ENCODE results near the gene SGSM2. TPM values are rescaled to one million over a fixed set of nuclear protein-coding genes. Genes with fewer than 3 reads are reported as not detected.

Gene SGSM2
- total and polyA plus RNA-seq, 4 donors: 24.9 to 173 (median 67.8) TPM

GRCh38 chr17:2321399-2321798 is 15.9 kb upstream of the SGSM2 start:
- Histone ChIP-seq H3K36me3 (ENCODE audit: control insufficient read depth in 1 of 2, insufficient read depth in 2 of 2, low read length in 1 of 2) (peaks cover 0 to 6% of the 10 kb centered on the region in 2 donors), H3K9me3 (ENCODE audit: control insufficient read depth, low read length) (no peaks in the 10 kb centered on the region), H3K4me3 (ENCODE audit: low read length in 2 of 2) (no peak overlapping the region), H3K4me1 (ENCODE audit: control insufficient read depth in 1 of 2, insufficient read depth in 2 of 2, low read length in 2 of 2) (no peaks in the 10 kb centered on the region), H3K27ac (ENCODE audit: low read depth in 1 of 2, low read length in 2 of 2) (no peak overlapping the region), H3K27me3 (ENCODE audit: control insufficient read depth in 1 of 2, insufficient read depth in 2 of 2, low read length in 1 of 2) (no peaks in the 10 kb centered on the region)
- ATAC-seq (ENCODE audit: low FRiP score) (no peak), DNase-seq (no peak)
- WGBS, 2 donors: 42 to 56% methylated on average over 1 of the region's 1 CpG
- intact Hi-C loops (cut with DNase I): no loop called here

DNA sequence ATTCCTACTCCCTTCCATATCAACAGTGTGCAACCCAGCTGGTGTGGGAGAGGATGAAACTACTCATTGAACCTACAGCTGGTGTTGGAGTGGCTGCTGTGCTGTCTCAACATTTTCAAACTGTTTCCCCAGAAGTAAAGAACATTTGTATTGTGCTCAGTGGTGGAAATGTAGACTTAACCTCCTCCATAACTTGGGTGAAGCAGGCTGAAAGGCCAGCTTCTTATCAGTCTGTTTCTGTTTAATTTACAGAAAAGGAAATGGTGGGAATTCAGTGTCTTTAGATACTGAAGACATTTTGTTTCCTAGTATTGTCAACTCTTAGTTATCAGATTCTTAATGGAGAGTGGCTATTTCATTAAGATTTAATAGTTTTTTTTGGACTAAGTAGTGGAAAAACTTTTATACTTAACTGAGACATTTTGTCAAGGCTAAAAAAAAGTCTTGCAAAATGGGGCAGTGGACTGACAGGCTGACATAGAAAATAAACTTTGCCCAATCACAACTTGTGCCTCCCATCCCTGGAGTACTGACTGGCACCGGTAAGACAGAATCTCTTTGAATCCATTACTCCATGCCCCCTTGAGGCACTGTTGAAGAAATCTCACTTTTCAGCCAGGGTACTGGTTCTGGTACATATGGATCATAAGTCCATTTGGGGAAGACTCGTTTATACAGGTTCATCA is 13.5 kb upstream of the SGSM2 start:
- Histone ChIP-seq H3K36me3 (ENCODE audit: control insufficient read depth in 1 of 2, insufficient read depth in 2 of 2, low read length in 1 of 2) (peaks cover 0 to 6% of the 10 kb centered on the region in 2 donors), H3K4me3 (ENCODE audit: low read length in 2 of 2) (no peak overlapping the region), H3K9me3 (ENCODE audit: control insufficient read depth, low read length) (no peaks in the 10 kb centered on the region), H3K4me1 (ENCODE audit: control insufficient read depth in 1 of 2, insufficient read depth in 2 of 2, low read length in 2 of 2) (no peaks in the 10 kb centered on the region), H3K27ac (ENCODE audit: low read depth in 1 of 2, low read length in 2 of 2) (no peak overlapping the region), H3K27me3 (ENCODE audit: control insufficient read depth in 1 of 2, insufficient read depth in 2 of 2, low read length in 1 of 2) (no peaks in the 10 kb centered on the region)
- intact Hi-C loops (cut with DNase I): no loop called here
- WGBS, 2 donors: 16 to 23% methylated on average over 2 of the region's 2 CpGs
- ATAC-seq (ENCODE audit: low FRiP score) (no peak), DNase-seq (no peak)

GRCh38 chr17:2331303-2331702 is 6.0 kb upstream of the SGSM2 start:
- ATAC-seq (ENCODE audit: low FRiP score) (no peak), DNase-seq (no peak)
- Histone ChIP-seq H3K9me3 (ENCODE audit: control insufficient read depth, low read length) (no peaks in the 10 kb centered on the region), H3K27ac (ENCODE audit: low read depth in 1 of 2, low read length in 2 of 2) (no peak overlapping the region), H3K4me1 (ENCODE audit: control insufficient read depth in 1 of 2, insufficient read depth in 2 of 2, low read length in 2 of 2) (no peaks in the 10 kb centered on the region), H3K4me3 (ENCODE audit: low read length in 2 of 2) (no peak overlapping the region), H3K27me3 (ENCODE audit: control insufficient read depth in 1 of 2, insufficient read depth in 2 of 2, low read length in 1 of 2) (no peaks in the 10 kb centered on the region), H3K36me3 (ENCODE audit: control insufficient read depth in 1 of 2, insufficient read depth in 2 of 2, low read length in 1 of 2) (peaks cover 4 to 9% of the 10 kb centered on the region in 2 donors)
- 50 to 83% methylated on average over 3 of the region's 3 CpGs for WGBS, 2 donors
- intact Hi-C loops (cut with DNase I): loop anchor here in 1 of 2 donors (10.0 kb wide), 1 partner anchor 83 kb away; no protein-coding TSS in a partner anchor

GRCh38 chr17:2335726-2336214 is 1.5 kb upstream of the SGSM2 start:
- ATAC-seq (ENCODE audit: low FRiP score) (no peak), DNase-seq (no peak)
- WGBS, 2 donors: 4% methylated on average over 17 of the region's 17 CpGs

GRCh38 chr17:2336215-2336851 is 968 bp upstream of the SGSM2 start, which contains the start of gene TSR1:
Gene TSR1, minus strand, starts transcription at chr17:2336457. Its CDS starts 30 bp downstream, at chr17:2336427.
- intact Hi-C loops (cut with DNase I): loop anchor here (5.0 to 10.0 kb wide), 2 partner anchors 56 to 78 kb away; no protein-coding TSS in a partner anchor
- Histone ChIP-seq H3K36me3 (ENCODE audit: control insufficient read depth in 1 of 2, insufficient read depth in 2 of 2, low read length in 1 of 2) (peaks cover 0 to 2% of the 10 kb centered on the region in 2 donors), H3K9me3 (ENCODE audit: control insufficient read depth, low read length) (no peaks in the 10 kb centered on the region), H3K4me3 (ENCODE audit: low read length in 2 of 2) (peak within 1 kb of the TSS; percentile 92 to 96), H3K27me3 (ENCODE audit: control insufficient read depth in 1 of 2, insufficient read depth in 2 of 2, low read length in 1 of 2) (no peaks in the 10 kb centered on the region), H3K4me1 (ENCODE audit: control insufficient read depth in 1 of 2, insufficient read depth in 2 of 2, low read length in 2 of 2) (no peaks in the 10 kb centered on the region), H3K27ac (ENCODE audit: low read depth in 1 of 2, low read length in 2 of 2) (peak within 1 kb of the TSS in 1 of 2 donors; percentile 29)
- WGBS, 2 donors: 0% methylated on average over 48 of the region's 48 CpGs
- DNase-seq: peak; percentile 93 to 97
- peak; percentile 97 for ATAC-seq (ENCODE audit: low FRiP score)

More at GRCh38 chr17:2335726-2336214, 1.5 kb upstream of the SGSM2 start:
- Histone ChIP-seq H3K4me3 (ENCODE audit: low read length in 2 of 2) (peak overlapping the region; percentile 55 to 96), H3K27ac (ENCODE audit: low read depth in 1 of 2, low read length in 2 of 2) (no peak overlapping the region), H3K36me3 (ENCODE audit: control insufficient read depth in 1 of 2, insufficient read depth in 2 of 2, low read length in 1 of 2) (peaks cover 0 to 4% of the 10 kb centered on the region in 2 donors), H3K4me1 (ENCODE audit: control insufficient read depth in 1 of 2, insufficient read depth in 2 of 2, low read length in 2 of 2) (no peaks in the 10 kb centered on the region), H3K27me3 (ENCODE audit: control insufficient read depth in 1 of 2, insufficient read depth in 2 of 2, low read length in 1 of 2) (no peaks in the 10 kb centered on the region), H3K9me3 (ENCODE audit: control insufficient read depth, low read length) (no peaks in the 10 kb centered on the region)
- intact Hi-C loops (cut with DNase I): loop anchor here (5.0 to 10.0 kb wide), 2 partner anchors 57 to 79 kb away; no protein-coding TSS in a partner anchor

- peak; percentile 51 for ATAC-seq (ENCODE audit: low FRiP score)
- 0 to 1% methylated on average over 63 to 92 of the region's 92 CpGs for WGBS, 2 donors
These were observed 428 bp downstream of the SGSM2 start for GRCh38 chr17:2337544-2338314.

DNA sequence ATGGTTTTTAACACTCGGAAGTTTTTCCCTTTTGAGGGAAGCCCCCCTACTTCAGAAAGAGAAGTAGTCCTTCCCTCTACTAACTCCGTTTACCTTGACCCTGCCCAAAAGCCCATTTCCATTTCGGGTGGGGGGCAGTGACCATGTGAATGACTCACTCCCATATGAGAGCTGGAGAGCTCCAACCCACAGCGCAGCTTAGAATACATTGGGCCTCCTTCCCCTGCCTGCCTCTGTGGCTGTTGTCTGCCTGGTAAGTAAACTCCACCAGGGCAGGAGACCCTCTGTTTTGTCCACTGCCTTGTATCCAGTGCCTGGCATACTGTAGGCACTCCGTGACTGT is 985 bp downstream of the SGSM2 start:
- H3K4me1 ChIP-seq (ENCODE audit: control insufficient read depth in 1 of 2, insufficient read depth in 2 of 2, low read length in 2 of 2): no peaks in the 10 kb centered on the region
- DNase-seq (no peak), ATAC-seq (ENCODE audit: low FRiP score) (no peak)
- peak overlapping the region; percentile 92 to 96 for H3K4me3 ChIP-seq (ENCODE audit: low read length in 2 of 2)
- no peak overlapping the region for H3K27ac ChIP-seq (ENCODE audit: low read depth in 1 of 2, low read length in 2 of 2)
- WGBS, 2 donors: 4 to 6% methylated on average over 5 of the region's 5 CpGs
- no peaks in the 10 kb centered on the region for H3K9me3 ChIP-seq (ENCODE audit: control insufficient read depth, low read length)
- no peaks in the 10 kb centered on the region for H3K27me3 ChIP-seq (ENCODE audit: control insufficient read depth in 1 of 2, insufficient read depth in 2 of 2, low read length in 1 of 2)
- H3K36me3 ChIP-seq (ENCODE audit: control insufficient read depth in 1 of 2, insufficient read depth in 2 of 2, low read length in 1 of 2): peaks cover 0 to 2% of the 10 kb centered on the region in 2 donors
- intact Hi-C loops (cut with DNase I): loop anchor here (5.0 to 10.0 kb wide), 2 partner anchors 54 to 77 kb away; no protein-coding TSS in a partner anchor

More at GRCh38 chr17:2337544-2338314, 428 bp downstream of the SGSM2 start:
- no peaks in the 10 kb centered on the region for H3K9me3 ChIP-seq (ENCODE audit: control insufficient read depth, low read length)
- peak overlapping the region in 1 of 2 donors; percentile 68 for H3K27ac ChIP-seq (ENCODE audit: low read depth in 1 of 2, low read length in 2 of 2)
- peaks cover 0 to 1% of the 10 kb centered on the region in 2 donors for H3K36me3 ChIP-seq (ENCODE audit: control insufficient read depth in 1 of 2, insufficient read depth in 2 of 2, low read length in 1 of 2)
- H3K4me3 ChIP-seq (ENCODE audit: low read length in 2 of 2): peak overlapping the region; percentile 92 to 96
- intact Hi-C loops (cut with DNase I): loop anchor here (5.0 to 10.0 kb wide), 2 partner anchors 55 to 77 kb away; no protein-coding TSS in a partner anchor
- no peaks in the 10 kb centered on the region for H3K4me1 ChIP-seq (ENCODE audit: control insufficient read depth in 1 of 2, insufficient read depth in 2 of 2, low read length in 2 of 2)
- DNase-seq: peak; percentile 77 to 91
- no peaks in the 10 kb centered on the region for H3K27me3 ChIP-seq (ENCODE audit: control insufficient read depth in 1 of 2, insufficient read depth in 2 of 2, low read length in 1 of 2)

DNA sequence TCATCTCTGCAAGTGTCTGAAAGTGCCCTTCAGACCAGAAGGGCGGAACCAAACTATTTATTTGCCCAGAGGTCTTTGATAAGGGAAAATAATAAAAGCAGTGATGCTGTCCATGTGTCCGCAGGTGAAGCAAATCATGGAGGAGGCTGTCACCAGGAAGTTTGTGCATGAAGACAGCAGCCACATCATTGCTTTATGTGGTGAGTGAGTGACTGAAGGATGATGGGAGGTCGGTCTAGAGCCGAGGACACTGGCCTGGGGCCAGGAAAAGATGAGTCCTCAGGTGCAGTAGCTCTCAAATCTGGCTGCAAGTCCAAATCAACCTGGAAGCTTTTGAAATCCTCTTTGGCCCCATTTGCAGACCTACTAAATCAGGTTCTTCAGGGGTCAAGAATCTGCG is 6.1 kb downstream of the SGSM2 start:
- intact Hi-C loops (cut with DNase I): no loop called here
- 66 to 69% methylated on average over 5 of the region's 5 CpGs for WGBS, 2 donors
- Histone ChIP-seq H3K4me3 (ENCODE audit: low read length in 2 of 2) (no peak overlapping the region), H3K4me1 (ENCODE audit: control insufficient read depth in 1 of 2, insufficient read depth in 2 of 2, low read length in 2 of 2) (no peaks in the 10 kb centered on the region), H3K36me3 (ENCODE audit: control insufficient read depth in 1 of 2, insufficient read depth in 2 of 2, low read length in 1 of 2) (peaks cover 0 to 3% of the 10 kb centered on the region in 2 donors), H3K27me3 (ENCODE audit: control insufficient read depth in 1 of 2, insufficient read depth in 2 of 2, low read length in 1 of 2) (no peaks in the 10 kb centered on the region), H3K27ac (ENCODE audit: low read depth in 1 of 2, low read length in 2 of 2) (no peak overlapping the region), H3K9me3 (ENCODE audit: control insufficient read depth, low read length) (no peaks in the 10 kb centered on the region)
- DNase-seq: no peak
- no peak for ATAC-seq (ENCODE audit: low FRiP score)

Measured in aorta (tissue), 5 donors.